Activated CD8-positive, alpha-beta T cell treated with anti-CD3 and anti-CD28 coated beads for 36 hours (primary cell): Measurements from ENCODE around the gene USP21. TPM values are rescaled to one million over a fixed set of nuclear protein-coding genes. Genes with fewer than 3 reads are reported as not detected.
A peak's percentile ranks its signal among the peaks of the same experiment; 100 is the strongest.

Experiments used
- ATAC-seq: fragments of 200-7000 bp; cut with Tn5 transposase; one replicate; pipeline ENCODE4 v1.10.0; 2021; ENCODE audit warnings: mild to moderate bottlenecking, moderate library complexity
- CTCF ChIA-PET: fragments of 350-600 bp; sonication (Branson Sonifier 250); formaldehyde crosslinking; loops from one replicate; lab custom pipeline; 2021; ENCODE audit warnings: antibody characterized with exemption; lab: Charles Lee
- POLR2A ChIA-PET: fragments of 350-600 bp; sonication (Branson Sonifier 250); formaldehyde crosslinking; loops from one replicate; lab custom pipeline; 2021; ENCODE audit warnings: antibody characterized with exemption; lab: Charles Lee
- DNase-seq: peaks from one replicate; pipeline ENCODE4 v3.0.0-alpha.2; 2020
- H3K27ac Mint-ChIP-seq: one replicate; pipeline ENCODE4 v1.8.0; 2021; ENCODE audit warnings: mild to moderate bottlenecking, mixed read lengths
- H3K27me3 Mint-ChIP-seq: one replicate; pipeline ENCODE4 v1.8.0; 2021; ENCODE audit warnings: mixed read lengths
- H3K36me3 Mint-ChIP-seq: one replicate; pipeline ENCODE4 v1.8.0; 2021; ENCODE audit warnings: low read depth, mixed read lengths
- H3K4me1 Mint-ChIP-seq: one replicate; pipeline ENCODE4 v1.8.0; 2021; ENCODE audit warnings: low read depth, mixed read lengths
- H3K4me3 Mint-ChIP-seq: one replicate; pipeline ENCODE4 v1.8.0; 2021; ENCODE audit warnings: mild to moderate bottlenecking, moderate library complexity, mixed read lengths
- H3K9me3 Mint-ChIP-seq: one replicate; pipeline ENCODE4 v1.8.0; 2021; ENCODE audit warnings: mixed read lengths
- CTCF ChIP-seq: fragments of 200-600 bp; IDR thresholded peaks from one replicate; pipeline ENCODE4 v1.8.0; 2022; ENCODE audit warnings: antibody characterized with exemption, mild to moderate bottlenecking
- intact Hi-C: fragments of 100-400 bp; cut with micrococcal nuclease; formaldehyde crosslinking; loops from one replicate; pipeline ENCODE4 v1.10.0; 2022
- total RNA-seq, 2 experiments: library from RNA; stranded (reverse); gene quantifications; one replicate each; pipeline ENCODE4 v1.2.3, GENCODE V29; 2021

USP21 gene
- total RNA-seq, 2 experiments from 2014 or later, result 24.4 to 26.7 TPM

GRCh38 chr1:161177936-161178244 lies 18.6 kb downstream of the USP21 start:
- peaks cover 56% of the 10 kb centered on the region for H3K4me1 Mint-ChIP-seq
- POLR2A ChIA-PET, result interaction anchor here (0.6 to 3.7 kb wide), 8 partner anchors 12 to 216 kb away, joined by 3 to 46 read pairs (median 6); partner anchors contain the start of genes NDUFS2, PPOX, TOMM40L and UFC1
- H3K27ac Mint-ChIP-seq, result peak overlapping the region; percentile 99
- intact Hi-C loops, result no loop called here
- no peaks in the 10 kb centered on the region for H3K9me3 Mint-ChIP-seq
- DNase-seq (no peak), ATAC-seq (no peak)
- peaks cover 22% of the 10 kb centered on the region for H3K36me3 Mint-ChIP-seq
- H3K4me3 Mint-ChIP-seq, result peak overlapping the region; percentile 97
- CTCF ChIA-PET, result interaction anchor here (1.5 to 3.7 kb wide), 3 partner anchors 9 to 34 kb away, joined by 3 to 30 read pairs (median 3); partner anchors contain the start of gene PPOX
- H3K27me3 Mint-ChIP-seq, result no peaks in the 10 kb centered on the region
- no peak for TF ChIP-seq CTCF

DNA sequence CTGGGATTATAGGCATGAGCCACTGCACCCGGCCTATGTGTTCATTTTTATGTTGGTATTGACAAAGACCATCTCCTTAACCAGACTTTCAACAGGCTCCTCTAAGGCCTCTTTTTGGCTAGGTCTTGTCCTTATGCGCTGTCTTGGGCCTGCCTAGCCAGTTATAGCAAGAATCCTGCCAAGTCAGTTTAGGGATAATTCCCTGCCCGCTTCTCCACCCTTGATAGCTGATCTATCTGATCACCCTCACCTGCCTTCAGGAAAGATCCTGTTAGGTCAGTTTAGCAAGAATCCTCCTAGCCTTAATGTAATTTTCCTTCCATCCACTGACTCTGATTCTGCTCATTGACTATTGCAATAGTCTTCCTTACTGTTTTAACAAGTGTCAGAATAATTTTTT lies 20.4 kb downstream of the USP21 start:
- DNase-seq (no peak), ATAC-seq (no peak)
- ChIA-PET POLR2A (interaction anchor here (0.5 to 1.3 kb wide), 3 partner anchors 8 to 26 kb away, joined by 3 to 4 read pairs (median 3); partner anchors contain the start of genes PPOX and UFC1), CTCF (interaction anchor here (0.9 to 5.7 kb wide), 6 partner anchors 13 to 203 kb away, joined by 4 to 45 read pairs (median 8); partner anchors contain the start of genes APOA2, NDUFS2, PPOX and TOMM40L)
- no peaks in the 10 kb centered on the region for H3K9me3 Mint-ChIP-seq
- no peaks in the 10 kb centered on the region for H3K27me3 Mint-ChIP-seq
- H3K4me3 Mint-ChIP-seq, result no peak overlapping the region
- no peak overlapping the region for H3K27ac Mint-ChIP-seq
- H3K4me1 Mint-ChIP-seq, result peaks cover 65% of the 10 kb centered on the region
- H3K36me3 Mint-ChIP-seq, result peaks cover 9% of the 10 kb centered on the region
- intact Hi-C loops, result no loop called here
- no peak for TF ChIP-seq CTCF

DNA sequence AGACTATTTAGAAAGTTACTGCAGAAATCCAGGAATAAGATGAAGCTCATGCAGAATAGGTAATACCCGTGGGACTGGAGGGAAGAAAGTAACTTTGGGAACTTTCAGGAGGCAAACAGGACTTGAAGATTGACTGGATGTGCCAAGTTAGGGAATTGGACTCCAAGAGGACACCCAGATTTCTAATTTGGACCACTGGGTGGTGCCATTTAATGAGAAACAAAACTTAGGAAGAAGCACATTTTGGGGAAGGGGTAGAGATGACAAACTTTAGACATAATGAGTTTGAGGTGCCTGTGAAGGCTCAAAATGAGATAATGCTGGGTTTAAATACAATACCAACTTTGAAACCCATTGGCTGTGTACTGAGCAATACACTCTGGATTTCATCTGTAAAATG lies 21.3 kb downstream of the USP21 start:
- H3K9me3 Mint-ChIP-seq, result no peaks in the 10 kb centered on the region
- ChIA-PET CTCF (interaction anchor here (0.9 to 5.7 kb wide), 8 partner anchors 11 to 202 kb away, joined by 4 to 45 read pairs (median 8); partner anchors contain the start of genes APOA2, NDUFS2, PPOX and TOMM40L), POLR2A (interaction anchor here (1.3 to 2.6 kb wide), 3 partner anchors 9 to 21 kb away, joined by 3 to 13 read pairs (median 4); partner anchors contain the start of genes NDUFS2 and PPOX)
- no peak overlapping the region for H3K4me3 Mint-ChIP-seq
- H3K27me3 Mint-ChIP-seq, result no peaks in the 10 kb centered on the region
- peaks cover 68% of the 10 kb centered on the region for H3K4me1 Mint-ChIP-seq
- H3K27ac Mint-ChIP-seq, result peak overlapping the region; percentile 70
- ATAC-seq (no peak), DNase-seq (no peak)
- peak; percentile 40 for TF ChIP-seq CTCF
- intact Hi-C loops, result no loop called here
- peaks cover 9% of the 10 kb centered on the region for H3K36me3 Mint-ChIP-seq

- peak; percentile 64 for ATAC-seq
- intact Hi-C loops, result no loop called here
- Mint-ChIP-seq H3K9me3 (no peaks in the 10 kb centered on the region), H3K27ac (peak overlapping the region; percentile 91), H3K4me3 (peak overlapping the region; percentile 1), H3K4me1 (peaks cover 73% of the 10 kb centered on the region), H3K27me3 (no peaks in the 10 kb centered on the region), H3K36me3 (no peaks in the 10 kb centered on the region)
- ChIA-PET CTCF (interaction anchor here (0.9 to 5.7 kb wide), 13 partner anchors 11 to 202 kb away, joined by 3 to 45 read pairs (median 6); partner anchors contain the start of genes APOA2, NDUFS2, PPOX and TOMM40L), POLR2A (interaction anchor here (0.6 to 2.6 kb wide), 7 partner anchors 15 to 501 kb away, joined by 3 to 13 read pairs (median 4); partner anchors contain the start of genes NDUFS2 and PPOX)
- TF ChIP-seq CTCF, result no peak
- DNase-seq, result peak; percentile 86
These were observed 22.9 kb downstream of the USP21 start for GRCh38 chr1:161182214-161182613.

DNA sequence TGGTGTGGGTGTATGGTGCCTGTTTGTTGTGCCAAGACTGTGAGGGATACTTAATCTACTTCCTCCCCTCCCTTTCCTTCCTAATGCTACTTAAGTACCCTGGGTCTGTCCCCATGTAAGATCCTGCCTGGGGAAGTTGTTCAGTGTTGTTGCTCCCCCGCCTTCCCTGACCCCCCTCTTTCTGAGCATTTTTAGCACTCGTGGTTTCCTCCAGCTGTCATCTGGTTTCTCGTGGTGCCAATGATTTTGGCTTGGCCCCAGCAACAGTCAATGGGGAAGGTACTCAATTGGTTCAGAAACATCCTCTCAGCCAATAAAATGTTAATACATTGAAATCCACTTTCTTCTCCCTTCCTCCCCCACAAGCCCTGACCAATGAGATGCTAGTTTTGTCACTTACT lies 26.0 kb downstream of the USP21 start:
- Mint-ChIP-seq H3K27me3 (no peaks in the 10 kb centered on the region), H3K36me3 (no peaks in the 10 kb centered on the region), H3K9me3 (no peaks in the 10 kb centered on the region), H3K4me1 (peaks cover 74% of the 10 kb centered on the region), H3K27ac (peak overlapping the region; percentile 95), H3K4me3 (peak overlapping the region; percentile 48)
- no peak for TF ChIP-seq CTCF
- intact Hi-C loops, result no loop called here
- DNase-seq (peak; percentile 89), ATAC-seq (peak; percentile 74)
- ChIA-PET CTCF (interaction anchor here (0.7 to 2.0 kb wide), 7 partner anchors 9 to 197 kb away, joined by 3 to 14 read pairs (median 4); partner anchors contain the start of gene TOMM40L), POLR2A (interaction anchor here (0.8 to 1.4 kb wide), 2 partner anchors 17 to 20 kb away, joined by 5 read pairs; partner anchors contain the start of gene NDUFS2)
